Endothelial cell of umbilical vein (primary cell): ENCODE measurements around the gene CMIP. TPM values are rescaled to one million over a fixed set of nuclear protein-coding genes. Genes with fewer than 3 reads are reported as not detected.

Experiments used
- BruUV-seq: library from RNA; stranded (reverse); fragments of 400-500 nt; replicated peaks from 2 replicates; lab custom pipeline; 2021; lab: Mats Ljungman, UMichigan
- CTCF ChIA-PET: fragments of 300-600, 350-600 bp; sonication (Branson Sonifier 250); formaldehyde crosslinking; loops from one replicate; lab custom pipeline; 2021; ENCODE audit warnings: antibody characterized with exemption, inconsistent platforms; lab: Charles Lee
- POLR2A ChIA-PET: fragments of 300-600, 350-600 bp; sonication (Branson Sonifier 250); formaldehyde crosslinking; loops from one replicate; lab custom pipeline; 2021; ENCODE audit warnings: antibody characterized with exemption, inconsistent platforms; lab: Charles Lee
- DNase-seq: peaks from one replicate; pipeline ENCODE4 v3.0.0-alpha.2; 2011; ENCODE audit warnings: low read depth, low spot score
- FAIRE-seq: peaks from 2 replicates; lab custom pipeline; 2011; peaks lifted over from hg19 to GRCh38; lab: Jason Lieb, UNC
- H2AFZ ChIP-seq: 2 replicates; pipeline ENCODE4 v1.6.0; 2012; ENCODE audit warnings: low read depth, low read length, control low read depth, inconsistent platforms
- H3K27ac ChIP-seq: 2 replicates; pipeline ENCODE4 v1.5.1; 2011; ENCODE audit warnings: low read depth, mild to moderate bottlenecking, control low read depth, low read length, moderate library complexity; ENCODE audit not compliant: insufficient read depth
- H3K27me3 ChIP-seq, 2 experiments: 2 replicates each; pipeline versions ENCODE4 v1.6.0 to v1.6.1; 2011; ENCODE audit warnings: low read length in 2 of 2, mixed read lengths in 1 of 2; ENCODE audit not compliant: control insufficient read depth in 2 of 2, insufficient read depth in 2 of 2
- H3K36me3 ChIP-seq, 2 experiments: 2 replicates in 1 of 2; 3 replicates in 1 of 2; pipeline ENCODE4 v1.5.1; 2011; ENCODE audit warnings: low read length in 2 of 2, mild to moderate bottlenecking in 1 of 2, moderate library complexity in 1 of 2; ENCODE audit not compliant: control insufficient read depth in 2 of 2, insufficient read depth in 2 of 2; ENCODE audit errors: extremely low read depth in 1 of 2
- H3K4me1 ChIP-seq: 3 replicates; pipeline ENCODE4 v1.5.1; 2011; ENCODE audit warnings: mild to moderate bottlenecking, low read length; ENCODE audit not compliant: control insufficient read depth, insufficient read depth; ENCODE audit errors: extremely low read depth
- H3K4me2 ChIP-seq: 2 replicates; pipeline ENCODE4 v1.6.1; 2011; ENCODE audit warnings: low read length, control low read depth, mixed read lengths; ENCODE audit not compliant: insufficient read depth
- H3K4me3 ChIP-seq, 3 experiments: fragments of 200-600 bp in 1 of 3; sonication (generic), shearing (Covaris generic) in 1 of 3; replicated peaks in 1 of 3; 2 replicates each; pipeline ENCODE4 v1.5.1; 2011 to 2016; ENCODE audit warnings: control low read depth in 3 of 3, low read length in 3 of 3, mild to moderate bottlenecking in 2 of 3, inconsistent platforms in 1 of 3, low read depth in 1 of 3, moderate library complexity in 1 of 3; ENCODE audit not compliant: insufficient read depth in 1 of 3
- H3K79me2 ChIP-seq: 2 replicates; pipeline ENCODE4 v1.6.0; 2012; ENCODE audit warnings: low read length, inconsistent platforms; ENCODE audit not compliant: control insufficient read depth, insufficient read depth
- H3K9ac ChIP-seq: replicated peaks from 2 replicates; pipeline ENCODE3; 2011; ENCODE audit warnings: low read length, control low read depth; ENCODE audit not compliant: insufficient read depth; ENCODE audit errors: extremely low read depth
- H3K9me1 ChIP-seq: replicated peaks from 3 replicates; pipeline ENCODE4 v1.6.0; 2011; ENCODE audit warnings: mild to moderate bottlenecking, low read length; ENCODE audit not compliant: control insufficient read depth, insufficient read depth; ENCODE audit errors: extremely low read depth
- H3K9me3 ChIP-seq: replicated peaks from 2 replicates; pipeline ENCODE4 v1.5.1; 2012; ENCODE audit warnings: low read length, inconsistent platforms; ENCODE audit not compliant: control insufficient read depth, insufficient read depth
- H4K20me1 ChIP-seq: replicated peaks from 2 replicates; pipeline ENCODE3; 2011; ENCODE audit warnings: mild to moderate bottlenecking, low read length; ENCODE audit not compliant: control insufficient read depth, insufficient read depth; ENCODE audit errors: extremely low read depth
- EZH2 ChIP-seq: IDR thresholded peaks from 2 replicates; pipeline ENCODE4 v1.6.1; 2012; ENCODE audit warnings: borderline replicate concordance, low read depth, mild to moderate bottlenecking, moderate library complexity, low read length, inconsistent platforms; ENCODE audit not compliant: severe bottlenecking
- FOS ChIP-seq: IDR thresholded peaks from 2 replicates; pipeline ENCODE4 v1.6.1; 2011; ENCODE audit warnings: mild to moderate bottlenecking, low read length, moderate library complexity, borderline replicate concordance; ENCODE audit not compliant: insufficient read depth
- GATA2 ChIP-seq: IDR thresholded peaks from 2 replicates; pipeline ENCODE4 v1.7.0; 2011; ENCODE audit warnings: low read depth, mild to moderate bottlenecking, moderate library complexity, mixed read lengths, low read length; ENCODE audit not compliant: insufficient read length, insufficient read depth
- JUN ChIP-seq: IDR thresholded peaks from 2 replicates; pipeline ENCODE4 v1.6.1; 2011; ENCODE audit warnings: borderline replicate concordance, low read depth; ENCODE audit not compliant: insufficient read length, insufficient read depth
- MYC ChIP-seq: IDR thresholded peaks from one replicate; pipeline ENCODE4 v1.6.1; 2011; ENCODE audit warnings: mild to moderate bottlenecking, low read depth, low read length
- POLR2A ChIP-seq: IDR thresholded peaks from 2 replicates; pipeline ENCODE4 v1.6.1; 2012; ENCODE audit warnings: low read depth, mild to moderate bottlenecking, control low read depth, low read length
- POLR2AphosphoS5 ChIP-seq: IDR thresholded peaks from 2 replicates; pipeline ENCODE4 v1.6.1; 2012; ENCODE audit warnings: low read depth, mild to moderate bottlenecking, control low read depth, low read length, moderate library complexity; ENCODE audit not compliant: insufficient read depth
- dilution Hi-C: fragments of 300-500 bp; cut with MboI; formaldehyde crosslinking; loops from one replicate; pipeline ENCODE4 v1.15.0; 2019; ENCODE audit warnings: low sequenced_read_pairs; ENCODE audit not compliant: extremely low pct_ligation_motif_present
- intact Hi-C: fragments of 100-400 bp; cut with micrococcal nuclease; formaldehyde crosslinking; loops from one replicate; pipeline ENCODE4 v1.10.0; 2022
- polyA plus RNA-seq, 4 experiments: library from polyadenylated mRNA; depleted of rRNA in 3 of 4; stranded (reverse) in 3 of 4; unstranded in 1 of 4; fragments of >200 nt; gene quantifications; 2 replicates each; pipeline versions ENCODE4 v1.2.1 to v1.2.3, GENCODE V29; 2011 to 2012; ENCODE audit warnings: missing spikeins in 1 of 4
- total RNA-seq: library from RNA; stranded (reverse); gene quantifications from 2 replicates; pipeline ENCODE4 v1.2.3, GENCODE V29; 2021
- TF ChIP-seq, protein P1 (sequence below): IDR thresholded peaks from 2 replicates; pipeline ENCODE4 v1.6.1; 2011; ENCODE audit not compliant: insufficient read depth, insufficient read length
- TF ChIP-seq, protein P2 (sequence below), 2 donors: IDR thresholded peaks; 1 replicate in 1 of 2; 2 replicates in 1 of 2; pipeline ENCODE4 v1.5.1; 2011; ENCODE audit warnings: low read length in 2 of 2, mild to moderate bottlenecking in 2 of 2, moderate library complexity in 2 of 2, control low read depth in 1 of 2, inconsistent platforms in 1 of 2, low read depth in 1 of 2; ENCODE audit not compliant: insufficient read depth in 1 of 2; ENCODE audit errors: extremely low read depth in 1 of 2

Gene CMIP
- total and polyA plus RNA-seq, 2 donors (not counting 3 experiments of a cell fraction or from before 2014, with no cell fraction given), result 29.0 to 101 TPM

DNA sequence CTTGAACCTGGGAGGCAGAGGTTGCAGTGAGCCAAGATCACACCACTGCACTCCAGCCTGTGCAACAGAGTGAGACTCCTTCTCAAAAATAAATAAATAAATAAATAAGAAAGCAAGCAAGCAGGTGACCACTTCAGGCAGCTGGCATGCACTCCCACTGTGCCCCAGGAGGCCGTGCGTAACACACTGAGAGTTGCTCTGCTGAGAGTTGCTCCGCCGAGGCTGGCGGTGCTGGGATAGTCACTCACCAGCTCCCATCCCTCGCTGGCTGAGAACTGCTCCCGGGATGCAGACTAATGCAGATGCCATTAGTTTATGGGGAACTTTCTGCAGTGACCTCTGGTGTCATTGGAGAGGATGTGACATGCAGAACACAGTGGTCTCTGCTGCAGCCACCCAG, 228.8 kb downstream of the CMIP start:
- Histone ChIP-seq H3K36me3 (peaks cover 2 to 43% of the 10 kb centered on the region in 2 experiments), H3K4me3 (no peak overlapping the region), H3K27ac (no peak overlapping the region), H3K27me3 (no peaks in the 10 kb centered on the region), H3K4me1 (peaks cover 10% of the 10 kb centered on the region), H3K9ac (no peak overlapping the region), H3K79me2 (no peaks in the 10 kb centered on the region), H4K20me1 (no peaks in the 10 kb centered on the region), H3K4me2 (no peak overlapping the region), H2AFZ (no peak overlapping the region), H3K9me1 (no peaks in the 10 kb centered on the region), H3K9me3 (no peaks in the 10 kb centered on the region)
- dilution Hi-C loops (no loop called here), intact Hi-C loops (no loop called here)
- FAIRE-seq (no peak), DNase-seq (no peak)
- no TSS peak for BruUV-seq
- TF ChIP-seq GATA2 (no peak), FOS (no peak), EZH2 (no peak), POLR2A (no peak), JUN (no peak), MYC (no peak), POLR2AphosphoS5 (no peak)
- TF ChIP-seq, protein P1, sequence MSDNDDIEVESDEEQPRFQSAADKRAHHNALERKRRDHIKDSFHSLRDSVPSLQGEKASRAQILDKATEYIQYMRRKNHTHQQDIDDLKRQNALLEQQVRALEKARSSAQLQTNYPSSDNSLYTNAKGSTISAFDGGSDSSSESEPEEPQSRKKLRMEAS, result no peak
- TF ChIP-seq, protein P2, sequence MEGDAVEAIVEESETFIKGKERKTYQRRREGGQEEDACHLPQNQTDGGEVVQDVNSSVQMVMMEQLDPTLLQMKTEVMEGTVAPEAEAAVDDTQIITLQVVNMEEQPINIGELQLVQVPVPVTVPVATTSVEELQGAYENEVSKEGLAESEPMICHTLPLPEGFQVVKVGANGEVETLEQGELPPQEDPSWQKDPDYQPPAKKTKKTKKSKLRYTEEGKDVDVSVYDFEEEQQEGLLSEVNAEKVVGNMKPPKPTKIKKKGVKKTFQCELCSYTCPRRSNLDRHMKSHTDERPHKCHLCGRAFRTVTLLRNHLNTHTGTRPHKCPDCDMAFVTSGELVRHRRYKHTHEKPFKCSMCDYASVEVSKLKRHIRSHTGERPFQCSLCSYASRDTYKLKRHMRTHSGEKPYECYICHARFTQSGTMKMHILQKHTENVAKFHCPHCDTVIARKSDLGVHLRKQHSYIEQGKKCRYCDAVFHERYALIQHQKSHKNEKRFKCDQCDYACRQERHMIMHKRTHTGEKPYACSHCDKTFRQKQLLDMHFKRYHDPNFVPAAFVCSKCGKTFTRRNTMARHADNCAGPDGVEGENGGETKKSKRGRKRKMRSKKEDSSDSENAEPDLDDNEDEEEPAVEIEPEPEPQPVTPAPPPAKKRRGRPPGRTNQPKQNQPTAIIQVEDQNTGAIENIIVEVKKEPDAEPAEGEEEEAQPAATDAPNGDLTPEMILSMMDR (IDR thresholded peaks at IDR 0.05; ENCODE audit: extremely low read depth in 1 of 2, insufficient read depth in 1 of 2, low read depth in 1 of 2, low read length in 2 of 2), result no peak
- ChIA-PET POLR2A (no interaction called here), CTCF (no interaction called here)
